T-helper 17 cell (primary cell): ENCODE results near the gene MRPL16. TPM values are rescaled to one million over a fixed set of nuclear protein-coding genes. Genes with fewer than 3 reads are reported as not detected.
"Not testable (repeated sequence)": the region's sequence is repeated elsewhere in the genome, so short reads cannot be mapped to it uniquely, and the experiment has no call there.

Source experiments
- ATAC-seq: fragments of 150-1000 bp; cut with Tn5 transposase; 2 replicates; pipeline ENCODE4 v1.10.0; 2021; ENCODE audit warnings: mild to moderate bottlenecking, moderate library complexity
- DNase-seq, 3 donors: peaks; one replicate each; pipeline versions ENCODE4 v3.0.0 to v3.0.0-alpha.2; 2020 to 2021
- H3K9me3 ChIP-seq: one replicate; pipeline ENCODE4 v1.7.0; 2013; ENCODE audit warnings: low read length, mild to moderate bottlenecking; ENCODE audit not compliant: control insufficient read depth, poor library complexity, severe bottlenecking
- H3K27ac Mint-ChIP-seq: one replicate; pipeline ENCODE4 v1.8.0; 2022; ENCODE audit warnings: mild to moderate bottlenecking, moderate library complexity, mixed read lengths
- H3K27me3 Mint-ChIP-seq: one replicate; pipeline ENCODE4 v1.8.0; 2022; ENCODE audit warnings: mixed read lengths
- H3K36me3 Mint-ChIP-seq: one replicate; pipeline ENCODE4 v1.8.0; 2022; ENCODE audit warnings: low read depth, mixed read lengths
- H3K4me1 Mint-ChIP-seq: one replicate; pipeline ENCODE4 v1.8.0; 2022; ENCODE audit warnings: mild to moderate bottlenecking, mixed read lengths
- H3K4me3 Mint-ChIP-seq: one replicate; pipeline ENCODE4 v1.8.0; 2022; ENCODE audit warnings: mild to moderate bottlenecking, moderate library complexity, mixed read lengths
- total RNA-seq, 4 donors: library from RNA in 2 of 4; stranded (reverse) in 2 of 4; gene quantifications; one replicate each; pipeline ENCODE4 v1.2.3 and lab custom pipeline; 2022 to 2026

Gene MRPL16
- total RNA-seq, 2 donors from 2014 or later = 18.4 to 21.8 TPM

DNA sequence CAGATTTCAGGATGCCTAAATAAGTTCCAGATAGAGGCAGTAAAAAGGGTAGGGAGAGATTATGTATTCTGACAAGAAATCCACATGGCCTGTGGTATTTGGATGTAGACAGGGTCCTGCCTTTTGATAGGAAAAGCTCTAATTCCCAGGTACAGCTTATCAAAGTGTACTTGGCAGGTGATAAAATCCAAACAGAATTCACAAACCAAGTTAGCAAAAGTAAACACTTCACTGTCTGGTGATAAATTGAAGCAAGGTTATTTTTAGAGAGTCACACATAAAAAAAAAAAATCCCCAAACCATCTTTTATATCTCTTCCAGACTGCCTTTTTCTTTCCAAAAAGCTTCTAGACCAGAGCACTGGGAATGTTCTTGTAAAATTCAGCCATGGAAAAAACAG is 29.0 kb upstream of the MRPL16 start:
- no peaks in the 10 kb centered on the region for H3K9me3 ChIP-seq
- H3K36me3 Mint-ChIP-seq = no peaks in the 10 kb centered on the region
- DNase-seq = no peak
- no peak for ATAC-seq
- peaks cover 52% of the 10 kb centered on the region for H3K27me3 Mint-ChIP-seq
- no peak overlapping the region for H3K27ac Mint-ChIP-seq
- no peaks in the 10 kb centered on the region for H3K4me1 Mint-ChIP-seq
- no peak overlapping the region for H3K4me3 Mint-ChIP-seq

DNA sequence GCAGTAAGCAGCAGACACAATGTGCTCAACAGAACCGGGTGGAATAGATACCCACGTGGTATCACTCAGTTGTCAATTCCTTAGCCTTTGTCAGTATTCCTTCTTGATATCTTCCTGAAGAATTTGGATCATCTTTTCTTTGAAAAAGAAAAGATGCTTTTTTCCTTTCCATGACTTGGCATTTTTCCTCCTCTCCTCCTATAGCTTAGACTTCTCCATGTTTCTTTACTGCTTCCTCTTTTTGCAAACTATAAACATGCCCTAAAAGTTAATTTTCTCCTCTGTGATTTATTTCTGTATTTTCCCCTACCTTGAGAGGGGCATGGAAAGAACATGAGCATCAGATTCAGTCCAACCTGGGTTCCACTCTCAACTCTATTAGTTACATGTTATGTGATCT is 23.0 kb upstream of the MRPL16 start:
- Mint-ChIP-seq H3K27ac (no peak overlapping the region), H3K4me1 (peaks cover 3% of the 10 kb centered on the region), H3K27me3 (peaks cover 34% of the 10 kb centered on the region), H3K36me3 (peaks cover 4% of the 10 kb centered on the region), H3K4me3 (no peak overlapping the region)
- ATAC-seq (no peak), DNase-seq (no peak)
- H3K9me3 ChIP-seq = no peaks in the 10 kb centered on the region

DNA sequence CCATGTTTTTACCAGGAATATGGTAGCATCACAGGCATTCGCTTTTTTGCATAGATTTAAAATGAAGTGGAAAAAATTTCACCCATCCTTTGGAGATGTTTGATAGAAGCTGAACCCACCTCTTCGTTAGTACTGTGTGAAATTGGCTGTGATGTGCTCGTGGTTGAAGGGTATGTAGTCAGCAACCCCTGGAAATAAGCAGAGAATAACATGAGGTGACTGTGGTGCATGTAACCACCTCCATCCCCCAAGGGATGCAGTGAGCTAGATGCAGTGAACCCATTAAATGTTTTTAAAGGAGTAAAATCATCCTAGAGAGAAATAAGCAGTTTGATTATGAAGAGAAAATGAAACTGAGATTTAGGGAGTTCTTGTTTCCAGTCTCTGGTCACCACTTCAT is 18.8 kb upstream of the MRPL16 start:
- Mint-ChIP-seq H3K36me3 (peaks cover 4% of the 10 kb centered on the region), H3K4me1 (peaks cover 3% of the 10 kb centered on the region), H3K4me3 (no peak overlapping the region), H3K27ac (no peak overlapping the region), H3K27me3 (peaks cover 20% of the 10 kb centered on the region)
- H3K9me3 ChIP-seq = no peaks in the 10 kb centered on the region
- no peak for DNase-seq
- no peak for ATAC-seq

DNA sequence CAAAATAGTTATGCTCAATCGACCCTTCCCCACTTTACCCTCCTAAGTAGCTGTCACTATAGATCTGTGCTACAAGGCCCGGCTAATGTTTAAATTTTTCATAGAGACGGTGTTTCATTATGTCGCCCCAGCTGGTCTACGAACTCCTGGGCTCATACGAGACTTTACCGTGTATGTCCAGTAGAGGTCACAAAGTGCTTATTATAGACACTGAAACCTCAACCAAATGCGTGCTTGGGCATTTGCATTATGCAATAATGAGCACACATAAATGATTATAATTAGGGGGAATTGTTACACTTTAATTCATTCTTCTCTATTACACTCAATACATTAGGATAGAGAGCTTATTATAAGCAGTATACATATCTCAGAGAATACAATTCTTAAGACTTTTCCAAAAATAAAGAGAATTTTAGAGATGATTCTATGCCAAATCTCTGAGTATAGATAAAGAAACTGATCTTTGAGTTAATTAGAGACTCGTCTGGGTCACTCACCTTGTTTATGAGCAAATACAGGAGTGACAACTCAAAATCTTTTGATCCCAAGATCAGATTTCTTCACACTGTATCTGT is 12.5 kb upstream of the MRPL16 start:
- H3K4me1 Mint-ChIP-seq = peaks cover 13% of the 10 kb centered on the region
- peak overlapping the region; percentile 53 for H3K27ac Mint-ChIP-seq
- ATAC-seq (peak; percentile 64), DNase-seq (no peak)
- no peaks in the 10 kb centered on the region for H3K9me3 ChIP-seq
- H3K27me3 Mint-ChIP-seq = peaks cover 20% of the 10 kb centered on the region
- H3K4me3 Mint-ChIP-seq = peak overlapping the region; percentile 64
- H3K36me3 Mint-ChIP-seq = no peaks in the 10 kb centered on the region

DNA sequence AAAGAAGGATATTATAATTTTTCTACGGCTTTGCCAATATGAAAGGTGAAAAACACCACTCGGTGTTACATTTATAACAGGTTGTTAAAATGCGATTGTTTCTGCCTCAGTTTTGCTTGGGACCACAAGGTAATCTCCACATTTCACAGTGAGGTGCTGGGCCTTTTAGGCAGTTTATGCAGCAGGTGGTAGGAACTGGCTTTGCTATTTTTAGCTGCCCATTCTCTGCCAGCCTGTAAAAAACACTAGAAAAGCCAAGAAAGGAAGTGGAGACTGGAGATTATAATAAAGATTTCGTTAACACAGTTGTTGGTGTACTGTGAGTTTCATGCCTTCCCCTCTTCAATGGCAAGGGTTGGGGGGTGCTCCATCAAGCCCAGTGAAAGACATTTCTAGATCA is 8.0 kb upstream of the MRPL16 start:
- Mint-ChIP-seq H3K4me1 (peaks cover 17% of the 10 kb centered on the region), H3K27ac (peak overlapping the region; percentile 29), H3K36me3 (no peaks in the 10 kb centered on the region), H3K27me3 (peaks cover 8% of the 10 kb centered on the region), H3K4me3 (no peak overlapping the region)
- no peaks in the 10 kb centered on the region for H3K9me3 ChIP-seq
- DNase-seq (no peak), ATAC-seq (no peak)

DNA sequence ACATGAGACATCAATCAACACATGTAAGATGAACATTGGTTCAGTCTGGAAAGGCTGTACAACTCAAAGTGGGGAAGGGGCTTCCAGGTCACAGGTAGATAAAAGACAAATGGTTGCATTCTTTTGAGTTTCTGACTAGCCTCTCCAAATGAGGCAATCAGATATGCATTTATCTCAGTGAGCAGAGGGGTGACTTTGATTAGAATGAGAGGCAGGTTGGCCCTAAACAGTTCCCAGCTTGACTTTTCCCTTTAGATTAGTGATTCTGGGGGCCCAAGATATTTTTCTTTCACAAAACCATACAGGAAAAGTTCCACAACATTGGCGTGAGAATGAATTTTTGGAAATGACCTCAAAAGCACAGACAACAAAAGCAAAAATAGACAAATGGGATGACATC is 5.9 kb upstream of the MRPL16 start:
- H3K4me3 Mint-ChIP-seq, ATAC-seq, DNase-seq, H3K27ac Mint-ChIP-seq, H3K27me3 Mint-ChIP-seq, H3K9me3 ChIP-seq, H3K36me3 Mint-ChIP-seq: not testable (repeated sequence)
- peaks cover 12% of the 10 kb centered on the region for H3K4me1 Mint-ChIP-seq

DNA sequence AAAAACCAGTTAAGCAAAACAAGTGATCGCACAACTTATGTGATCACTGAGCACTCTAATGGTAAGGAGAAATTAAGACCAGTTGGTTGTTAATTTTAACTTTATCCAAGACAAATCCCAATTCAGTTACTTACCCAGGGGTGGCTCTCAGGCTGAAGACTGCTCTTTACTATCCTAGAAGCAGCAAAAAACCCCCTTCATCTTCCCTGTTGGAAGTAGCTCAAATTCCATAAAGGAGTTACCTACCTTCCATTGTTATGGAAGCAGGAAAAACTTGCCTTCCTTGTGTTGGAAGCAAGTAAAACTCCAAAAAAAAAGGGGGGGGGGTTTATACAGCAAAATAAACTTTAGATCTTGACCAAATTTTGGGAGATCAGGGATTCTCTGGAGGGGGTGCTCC is 5.2 kb upstream of the MRPL16 start:
- Mint-ChIP-seq H3K27me3 (peaks cover 8% of the 10 kb centered on the region), H3K36me3 (no peaks in the 10 kb centered on the region), H3K27ac (no peak overlapping the region), H3K4me1 (peaks cover 15% of the 10 kb centered on the region), H3K4me3 (no peak overlapping the region)
- H3K9me3 ChIP-seq = no peaks in the 10 kb centered on the region
- DNase-seq (no peak), ATAC-seq (no peak)

DNA sequence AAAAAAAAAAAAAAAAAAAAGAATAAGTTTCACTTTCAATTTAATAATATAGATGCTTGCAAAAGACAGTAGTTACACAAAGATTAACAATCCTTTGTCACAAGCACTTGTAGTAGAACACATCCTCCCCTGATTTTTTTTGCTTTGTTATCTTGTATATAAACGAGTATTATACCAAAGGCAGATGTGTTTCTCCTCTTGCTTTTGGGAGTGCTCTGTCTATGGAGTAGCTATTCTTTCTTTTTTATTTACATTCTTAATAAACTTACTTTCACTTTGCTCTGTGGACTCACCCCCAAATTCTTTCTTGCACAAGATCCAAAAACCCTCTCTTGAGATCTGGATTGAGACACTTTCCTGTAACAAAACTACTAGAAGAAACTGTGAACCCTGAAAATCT is 3.4 kb upstream of the MRPL16 start:
- Mint-ChIP-seq H3K4me1 (peaks cover 19% of the 10 kb centered on the region), H3K27ac (no peak overlapping the region), H3K27me3 (peaks cover 7% of the 10 kb centered on the region), H3K36me3 (no peaks in the 10 kb centered on the region), H3K4me3 (peak overlapping the region; percentile 4)
- no peak for ATAC-seq
- DNase-seq = no peak
- no peaks in the 10 kb centered on the region for H3K9me3 ChIP-seq

DNA sequence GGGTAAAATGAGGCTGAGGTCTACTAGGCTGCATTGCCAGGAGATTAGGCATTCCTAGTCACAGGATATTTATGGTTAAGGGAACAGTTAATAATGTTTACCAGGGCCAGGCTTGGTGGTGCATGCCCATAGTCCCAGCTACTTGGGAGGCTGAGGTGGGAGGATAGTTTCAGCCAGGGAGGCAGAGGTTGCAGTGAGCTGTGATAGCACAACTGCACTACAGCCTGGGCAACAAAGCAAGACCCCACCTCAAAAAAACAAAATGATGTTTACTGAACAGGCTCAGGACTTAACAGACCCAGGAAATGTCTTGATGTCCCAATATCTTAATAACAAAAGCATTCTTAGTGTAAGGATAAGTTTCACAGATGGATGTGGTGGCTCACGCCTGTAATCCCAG is 2.8 kb upstream of the MRPL16 start:
- H3K27me3 Mint-ChIP-seq = peaks cover 4% of the 10 kb centered on the region
- no peaks in the 10 kb centered on the region for H3K9me3 ChIP-seq
- ATAC-seq (no peak), DNase-seq (no peak)
- no peaks in the 10 kb centered on the region for H3K36me3 Mint-ChIP-seq
- H3K4me3 Mint-ChIP-seq = no peak overlapping the region
- H3K4me1 Mint-ChIP-seq = peaks cover 13% of the 10 kb centered on the region
- H3K27ac Mint-ChIP-seq = no peak overlapping the region

DNA sequence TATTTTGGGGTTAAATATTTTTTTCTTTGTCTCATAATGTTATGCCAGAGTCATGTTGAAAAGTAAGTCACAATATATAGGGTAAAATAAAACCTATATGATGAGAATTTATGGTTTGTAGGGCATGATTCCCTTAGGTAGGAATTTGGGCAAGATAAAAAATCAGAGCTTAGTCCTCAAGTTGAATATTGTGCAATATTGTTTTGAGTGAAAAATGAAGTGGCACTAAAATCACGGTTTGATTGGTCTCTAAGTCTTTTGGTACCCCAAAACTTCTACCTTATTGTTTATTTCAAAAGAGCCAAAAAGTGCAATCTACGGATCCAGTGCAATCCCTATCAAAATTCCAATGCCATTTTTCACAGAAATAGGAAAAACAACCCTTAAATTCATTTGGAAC is 1.6 kb upstream of the MRPL16 start:
- ATAC-seq (no peak), DNase-seq (no peak)
- Mint-ChIP-seq H3K27me3 (peaks cover 4% of the 10 kb centered on the region), H3K4me1 (peaks cover 12% of the 10 kb centered on the region), H3K27ac (no peak overlapping the region), H3K4me3 (no peak overlapping the region), H3K36me3 (no peaks in the 10 kb centered on the region)
- no peaks in the 10 kb centered on the region for H3K9me3 ChIP-seq

DNA sequence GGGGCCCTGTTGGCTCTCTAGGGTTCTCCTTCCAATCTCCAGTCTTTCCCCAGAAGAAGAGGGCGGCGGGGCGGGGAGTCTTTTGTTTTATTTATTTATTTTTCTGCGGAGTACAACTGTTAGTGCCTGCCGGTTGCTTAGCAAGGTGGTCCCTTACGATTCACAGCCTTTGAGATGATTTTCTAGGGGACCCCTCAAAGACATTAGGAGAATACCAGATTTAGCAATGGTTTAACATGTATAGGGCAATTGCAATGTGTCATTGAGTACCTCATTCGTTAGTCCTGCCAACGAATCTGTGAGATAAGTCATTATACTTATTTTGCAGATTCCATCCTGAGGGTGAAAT is 307 bp upstream of the MRPL16 start:
- DNase-seq (no peak), ATAC-seq (no peak)
- no peaks in the 10 kb centered on the region for H3K9me3 ChIP-seq
- peaks cover 12% of the 10 kb centered on the region for H3K4me1 Mint-ChIP-seq
- peaks cover 4% of the 10 kb centered on the region for H3K27me3 Mint-ChIP-seq
- peaks cover 3% of the 10 kb centered on the region for H3K36me3 Mint-ChIP-seq
- peak overlapping the region; percentile 94 for H3K4me3 Mint-ChIP-seq
- H3K27ac Mint-ChIP-seq = peak overlapping the region; percentile 93

DNA sequence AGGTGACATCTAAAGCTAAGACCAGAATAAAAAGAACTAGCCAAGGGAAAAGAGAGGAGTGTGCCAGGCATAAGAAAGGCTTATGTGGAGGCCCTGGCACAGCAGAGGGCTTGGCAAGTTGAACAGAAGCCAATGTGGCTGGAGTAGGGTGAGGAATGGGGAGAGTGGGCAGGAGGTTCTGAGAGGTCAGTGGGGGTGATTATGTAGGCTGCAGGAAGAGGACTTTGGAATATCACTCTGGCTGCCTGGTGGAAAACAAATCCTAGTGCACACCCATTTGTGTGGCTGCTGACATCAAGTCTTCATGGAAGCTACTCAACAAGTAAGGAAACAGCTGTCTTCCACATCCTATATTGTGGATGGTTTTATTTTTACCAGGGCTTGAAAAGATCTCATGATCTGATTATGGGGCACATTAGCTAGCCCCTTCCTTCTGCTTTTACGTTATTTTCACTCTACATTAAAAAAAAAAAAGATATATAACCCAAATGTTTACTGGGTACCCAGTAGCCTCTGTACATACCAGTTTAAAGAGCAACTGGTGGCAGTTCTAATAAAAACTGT is 3.4 kb downstream of the MRPL16 start:
- Mint-ChIP-seq H3K27me3 (no peaks in the 10 kb centered on the region), H3K4me3 (no peak overlapping the region), H3K4me1 (peaks cover 11% of the 10 kb centered on the region), H3K36me3 (peaks cover 3% of the 10 kb centered on the region), H3K27ac (no peak overlapping the region)
- no peak for DNase-seq
- H3K9me3 ChIP-seq = no peaks in the 10 kb centered on the region
- no peak for ATAC-seq

DNA sequence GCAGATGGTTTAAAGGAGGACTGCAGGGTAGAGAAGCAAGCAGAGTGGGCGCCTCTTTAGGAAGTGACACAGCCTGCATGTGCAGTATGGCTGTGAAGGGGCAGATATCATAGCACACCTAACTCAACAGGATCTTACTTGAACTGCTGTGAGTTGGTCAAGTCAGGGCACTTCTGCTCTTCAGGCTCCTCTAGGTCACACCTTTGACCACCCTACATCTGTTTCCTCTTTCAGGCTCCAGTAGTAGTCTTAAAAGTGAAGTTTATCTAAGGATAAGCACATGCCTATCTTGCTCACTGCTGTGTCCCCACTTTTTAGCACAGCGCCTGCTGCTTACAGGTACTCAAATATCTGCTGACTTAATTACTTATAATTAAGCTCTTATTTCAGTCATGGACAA is 6.5 kb downstream of the MRPL16 start:
- DNase-seq (no peak), ATAC-seq (no peak)
- H3K9me3 ChIP-seq = no peaks in the 10 kb centered on the region
- Mint-ChIP-seq H3K36me3 (peaks cover 3% of the 10 kb centered on the region), H3K4me3 (no peak overlapping the region), H3K27ac (no peak overlapping the region), H3K27me3 (no peaks in the 10 kb centered on the region), H3K4me1 (peaks cover 3% of the 10 kb centered on the region)

DNA sequence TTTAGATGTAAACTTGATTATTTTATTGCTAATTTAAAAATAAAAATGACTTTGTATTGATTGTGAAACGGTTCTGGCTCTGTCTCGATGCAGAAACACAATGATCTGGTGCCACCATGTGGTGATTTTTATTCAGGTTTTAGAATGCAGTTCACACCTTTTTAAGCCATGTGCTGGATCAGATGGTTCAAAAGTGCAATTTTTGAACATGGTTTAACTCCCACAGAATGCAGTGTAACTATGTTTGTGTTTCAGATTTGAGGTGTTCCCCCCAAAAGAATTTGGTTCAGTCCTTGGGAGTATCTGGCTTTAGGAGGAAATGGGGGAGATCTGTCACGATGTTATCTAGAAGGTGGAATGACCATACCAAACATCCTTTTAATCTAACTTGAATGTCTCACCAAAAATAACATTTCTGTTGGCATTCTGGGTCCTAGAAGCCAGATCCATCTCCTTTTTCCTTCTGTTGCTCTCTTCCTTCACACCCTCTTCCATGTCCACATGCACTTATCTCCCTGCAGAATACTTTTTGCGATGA is 7.9 kb downstream of the MRPL16 start:
- DNase-seq (peak in 2 of 3 donors; percentile 13 to 18), ATAC-seq (peak; percentile 71)
- no peaks in the 10 kb centered on the region for H3K27me3 Mint-ChIP-seq
- peak overlapping the region; percentile 60 for H3K27ac Mint-ChIP-seq
- H3K4me3 Mint-ChIP-seq = no peak overlapping the region
- peaks cover 3% of the 10 kb centered on the region for H3K4me1 Mint-ChIP-seq
- peaks cover 3% of the 10 kb centered on the region for H3K36me3 Mint-ChIP-seq
- no peaks in the 10 kb centered on the region for H3K9me3 ChIP-seq
